Kidney (tissue), 14 donors: ENCODE measurements around the gene CFAP97D1. TPM values are rescaled to one million over a fixed set of nuclear protein-coding genes. Genes with fewer than 3 reads are reported as not detected.

Experiments used
- DNase-seq, 5 donors: peaks; one replicate each; pipeline ENCODE4 v3.0.0-alpha.2; 2013 to 2020
- FAIRE-seq: peaks from 2 replicates; lab custom pipeline; 2012; peaks lifted over from hg19 to GRCh38; lab: Jason Lieb, UNC
- H3K27ac ChIP-seq, 2 donors: one replicate each; pipeline ENCODE4 v1.7.0; 2013; ENCODE audit warnings: low read depth in 2 of 2, low read length in 2 of 2, inconsistent platforms in 1 of 2
- H3K27me3 ChIP-seq: one replicate; pipeline ENCODE4 v1.7.1; 2013; ENCODE audit warnings: low read length, inconsistent platforms; ENCODE audit not compliant: control insufficient read depth, insufficient read depth
- H3K36me3 ChIP-seq, 3 donors: one replicate each; pipeline versions ENCODE4 v1.7.0 to v1.7.1; 2013; ENCODE audit warnings: low read length in 3 of 3, control low read depth in 1 of 3, inconsistent platforms in 1 of 3; ENCODE audit not compliant: insufficient read depth in 3 of 3, control insufficient read depth in 2 of 3
- H3K4me1 ChIP-seq, 3 donors: one replicate each; pipeline versions ENCODE4 v1.7.0 to v1.7.1; 2013; ENCODE audit warnings: low read length in 3 of 3, inconsistent platforms in 1 of 3, low read depth in 1 of 3; ENCODE audit not compliant: control insufficient read depth in 2 of 3, insufficient read depth in 2 of 3
- H3K4me3 ChIP-seq, 3 donors: one replicate each; pipeline versions ENCODE4 v1.7.0 to v1.8.1; 2013; ENCODE audit warnings: low read length in 3 of 3, control low read depth in 1 of 3, inconsistent platforms in 1 of 3
- H3K9ac ChIP-seq, 3 donors: one replicate each; pipeline versions ENCODE4 v1.7.0 to v1.7.1; 2013; ENCODE audit warnings: low read length in 3 of 3, control low read depth in 1 of 3, inconsistent platforms in 1 of 3
- H3K9me3 ChIP-seq, 3 donors: one replicate each; pipeline versions ENCODE4 v1.7.0 to v1.7.1; 2013; ENCODE audit warnings: low read length in 3 of 3, control low read depth in 1 of 3, inconsistent platforms in 1 of 3; ENCODE audit not compliant: control insufficient read depth in 2 of 3, insufficient read depth in 1 of 3
- CTCF ChIP-seq: IDR thresholded peaks from 3 replicates; pipeline ENCODE4 v1.5.1; 2012; ENCODE audit warnings: mild to moderate bottlenecking, moderate library complexity, borderline replicate concordance; ENCODE audit not compliant: insufficient read depth; ENCODE audit errors: extremely low read depth
- intact Hi-C: fragments of 100-400 bp; cut with DNase I; formaldehyde crosslinking; loops from one replicate; pipeline ENCODE4 v1.11.1; 2022
- polyA plus RNA-seq: library from polyadenylated mRNA; stranded (reverse); fragments of 350-450 nt; fragmentation: Illumina TruSeq; extraction: RNeasy Lipid Tissue Mini Kit (QIAGEN cat#74804); gene quantifications from one replicate; pipeline ENCODE4 v1.2.3, GENCODE V29; 2014; ENCODE audit warnings: low read depth, low replicate concordance; ENCODE audit not compliant: insufficient read depth
- total RNA-seq: library from RNA; stranded (reverse); fragmentation: NEBNext Ultra II Directional; extraction: Animal tissue kit (Norgen Biotek cat#: 25700); gene quantifications from one replicate; pipeline ENCODE4 v1.2.1, GENCODE V29; 2021
- donor health status: control.
- donor health status: control.
- donor health status: control.
- donor health status: control.
- donor health status: control.
- donor health status: DM: yes; HTN: yes; CAD: no.
- donor health status: Normal renal cell carcinoma (clear cell type).

CFAP97D1 gene
- total and polyA plus RNA-seq, 2 donors from 2014 or later = not detected

- H3K9ac ChIP-seq = no peak within 1 kb of the TSS
- DNase-seq (peak in 4 of 5 donors; percentile 61 to 80 (median 74)), FAIRE-seq (no peak)
- no peak within 1 kb of the TSS for H3K27ac ChIP-seq
- H3K4me1 ChIP-seq = peaks cover 2 to 8% (median 3%) of the 10 kb centered on the region in 3 donors
- intact Hi-C loops = loop anchor here (5.0 kb wide), 1 partner anchor 61 kb away; no protein-coding TSS in a partner anchor
- H3K4me3 ChIP-seq = peak within 1 kb of the TSS in 2 of 3 donors; percentile 9 to 26
- no peaks in the 10 kb centered on the region for H3K9me3 ChIP-seq
- no peak for TF ChIP-seq CTCF
- no peaks in the 10 kb centered on the region for H3K36me3 ChIP-seq
- no peaks in the 10 kb centered on the region for H3K27me3 ChIP-seq
These were observed 21.6 kb upstream of the CFAP97D1 start, which contains the start of gene SOST for GRCh38 chr17:43758497-43759174. SOST (minus strand) TSS chr17:43758791; CDS start chr17:43758741, 50 bp downstream.

DNA sequence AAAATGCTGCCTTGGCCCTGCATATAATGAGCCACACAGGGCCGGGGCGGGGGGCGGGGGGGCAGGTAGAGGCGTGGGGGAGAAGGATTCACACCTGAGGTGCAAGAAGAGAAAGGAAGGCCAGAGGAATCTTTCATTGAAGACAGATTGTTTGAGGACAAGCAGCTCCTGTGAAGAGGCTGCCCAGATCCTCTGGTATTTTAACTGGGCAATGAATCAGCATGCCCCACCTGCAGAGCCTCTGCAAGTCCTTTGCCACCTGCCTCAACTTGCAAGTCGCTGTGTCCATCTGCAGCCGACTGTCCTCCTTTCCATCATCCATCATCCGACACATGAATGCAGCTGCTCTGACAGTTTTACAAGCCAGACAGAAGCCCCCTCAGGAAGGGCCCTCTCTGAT lies 20.4 kb upstream of the CFAP97D1 start:
- H3K4me1 ChIP-seq = peaks cover 0 to 8% (median 3%) of the 10 kb centered on the region in 3 donors
- H3K27me3 ChIP-seq = no peaks in the 10 kb centered on the region
- no peak overlapping the region for H3K9ac ChIP-seq
- intact Hi-C loops = loop anchor here (5.0 kb wide), 1 partner anchor 63 kb away; no protein-coding TSS in a partner anchor
- H3K27ac ChIP-seq = no peak overlapping the region
- no peak for TF ChIP-seq CTCF
- DNase-seq (no peak), FAIRE-seq (no peak)
- H3K4me3 ChIP-seq = no peak overlapping the region
- H3K36me3 ChIP-seq = peaks cover 0 to 2% (median 0%) of the 10 kb centered on the region in 3 donors
- H3K9me3 ChIP-seq = no peaks in the 10 kb centered on the region

GRCh38 chr17:43760254-43760852 lies 19.9 kb upstream of the CFAP97D1 start:
- Histone ChIP-seq H3K9me3 (no peaks in the 10 kb centered on the region), H3K9ac (peak overlapping the region in 1 of 3 donors; percentile 28), H3K36me3 (peaks cover 0 to 3% (median 0%) of the 10 kb centered on the region in 3 donors), H3K27ac (no peak overlapping the region), H3K27me3 (no peaks in the 10 kb centered on the region), H3K4me3 (no peak overlapping the region), H3K4me1 (peaks cover 0 to 6% (median 3%) of the 10 kb centered on the region in 3 donors)
- FAIRE-seq (peak; percentile 95), DNase-seq (peak; percentile 95 to 98 (median 97))
- peak; percentile 100 for TF ChIP-seq CTCF
- intact Hi-C loops = no loop called here
